Measurements from ENCODE around the gene KNOP1.

DNA sequence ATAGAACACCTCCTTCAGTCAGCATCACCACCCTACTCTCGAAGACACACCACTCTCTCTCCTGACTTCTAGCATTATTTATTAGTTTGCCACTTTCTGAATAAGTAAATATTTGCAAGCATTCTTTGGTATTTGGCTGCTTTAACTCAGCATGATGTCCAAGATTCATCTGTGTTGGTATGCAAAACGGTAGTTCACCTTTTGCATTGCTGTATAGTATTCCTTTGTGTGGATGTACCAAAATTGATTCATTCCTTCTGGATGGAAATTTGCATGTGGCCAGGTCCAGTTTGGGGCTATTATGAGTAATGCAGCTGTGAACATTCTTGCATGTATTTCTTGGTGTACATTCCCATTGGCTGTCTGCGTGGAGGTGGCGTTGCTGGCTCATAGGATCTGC lies 32.9 kb downstream of the KNOP1 start:
- TF ChIP-seq POLR2A (IDR thresholded peaks at IDR 0.05; ENCODE audit: low read depth, low read length) (no peak), POLR2AphosphoS5 (IDR thresholded peaks at IDR 0.05; ENCODE audit: low read depth, low read length) (no peak)

Measured in GM12891 (cell line).